ENCODE measurements around the gene SLIT3. TPM values are rescaled to one million over a fixed set of nuclear protein-coding genes. Genes with fewer than 3 reads are reported as not detected.

The SLIT3 gene
- total RNA-seq, 1 experiment from 2014 or later: 0.92 TPM

- no peaks in the 10 kb centered on the region for H4K20me1 ChIP-seq (ENCODE audit: control insufficient read depth, insufficient read depth, insufficient read length)
- Mint-ChIP-seq H3K9me3 (no peaks in the 10 kb centered on the region), H3K4me1 (peaks cover 6 to 11% of the 10 kb centered on the region in 2 experiments), H3K36me3 (ENCODE audit: insufficient read depth in 1 of 3, low read depth in 3 of 3) (no peaks in the 10 kb centered on the region), H3K4me3 (no peak overlapping the region), H3K27ac (no peak overlapping the region), H3K27me3 (ENCODE audit: low read depth) (peaks cover 4% of the 10 kb centered on the region; the same call in 1 of the 2 replicates)
- no peak overlapping the region for H3K9ac ChIP-seq (ENCODE audit: extremely low read depth, insufficient read length, low read length)
- H3K79me2 ChIP-seq (ENCODE audit: insufficient read depth, low read length): no peaks in the 10 kb centered on the region
- no peak overlapping the region for H4K8ac ChIP-seq (replicated peaks; ENCODE audit: insufficient read length, low read depth, low read length)
- TF ChIP-seq, protein P1, sequence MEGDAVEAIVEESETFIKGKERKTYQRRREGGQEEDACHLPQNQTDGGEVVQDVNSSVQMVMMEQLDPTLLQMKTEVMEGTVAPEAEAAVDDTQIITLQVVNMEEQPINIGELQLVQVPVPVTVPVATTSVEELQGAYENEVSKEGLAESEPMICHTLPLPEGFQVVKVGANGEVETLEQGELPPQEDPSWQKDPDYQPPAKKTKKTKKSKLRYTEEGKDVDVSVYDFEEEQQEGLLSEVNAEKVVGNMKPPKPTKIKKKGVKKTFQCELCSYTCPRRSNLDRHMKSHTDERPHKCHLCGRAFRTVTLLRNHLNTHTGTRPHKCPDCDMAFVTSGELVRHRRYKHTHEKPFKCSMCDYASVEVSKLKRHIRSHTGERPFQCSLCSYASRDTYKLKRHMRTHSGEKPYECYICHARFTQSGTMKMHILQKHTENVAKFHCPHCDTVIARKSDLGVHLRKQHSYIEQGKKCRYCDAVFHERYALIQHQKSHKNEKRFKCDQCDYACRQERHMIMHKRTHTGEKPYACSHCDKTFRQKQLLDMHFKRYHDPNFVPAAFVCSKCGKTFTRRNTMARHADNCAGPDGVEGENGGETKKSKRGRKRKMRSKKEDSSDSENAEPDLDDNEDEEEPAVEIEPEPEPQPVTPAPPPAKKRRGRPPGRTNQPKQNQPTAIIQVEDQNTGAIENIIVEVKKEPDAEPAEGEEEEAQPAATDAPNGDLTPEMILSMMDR (conservative IDR thresholded peaks at IDR 0.05): no peak
- no peak overlapping the region for H2BK120ac ChIP-seq (ENCODE audit: low read depth, low read length, poor library complexity, severe bottlenecking)
- H2BK5ac ChIP-seq (ENCODE audit: insufficient read length, low read length): no peak overlapping the region
- no peak overlapping the region for H3K4me2 ChIP-seq (ENCODE audit: insufficient read depth, insufficient read length, low read length)
- no peak overlapping the region for H3T11ph ChIP-seq (ENCODE audit: low read length)
- H3K23ac ChIP-seq (ENCODE audit: insufficient read length, low read depth, low read length): no peak overlapping the region
- H3K27me3 ChIP-seq (ENCODE audit: insufficient read depth, low read length): no peaks in the 10 kb centered on the region
- no peak overlapping the region for H4K91ac ChIP-seq (ENCODE audit: insufficient read length, low read depth, low read length)
- no peaks in the 10 kb centered on the region for H3K79me1 ChIP-seq (ENCODE audit: insufficient read depth, low read depth, low read length, poor library complexity, severe bottlenecking)
- no peaks in the 10 kb centered on the region for H3K9me3 ChIP-seq (ENCODE audit: control insufficient read depth, low read depth, low read length)
- H2BK15ac ChIP-seq (ENCODE audit: low read depth, low read length): no peak overlapping the region
- no peaks in the 10 kb centered on the region for H3K23me2 ChIP-seq (ENCODE audit: insufficient read length, low read depth, low read length, poor library complexity, severe bottlenecking)
- H3K18ac ChIP-seq (ENCODE audit: insufficient read length, low read depth, low read length): no peak overlapping the region
- no peak overlapping the region for H2AFZ ChIP-seq (ENCODE audit: low read length)
- H2BK20ac ChIP-seq (ENCODE audit: low read depth, low read length, poor library complexity, severe bottlenecking): no peak overlapping the region
- no peaks in the 10 kb centered on the region; the same call in 1 of the 2 replicates for H3K4me1 ChIP-seq (ENCODE audit: insufficient read depth, low read length)
- WGBS (ENCODE audit: extremely low coverage, insufficient read length, low lambda C conversion rate): no CpG with 5 or more reads among the region's 3 CpGs
- no peak overlapping the region for H3K27ac ChIP-seq (ENCODE audit: insufficient read length, low read depth, low read length)
- no peak overlapping the region for H4K5ac ChIP-seq (ENCODE audit: insufficient read length, low read depth, low read length)
- no peak overlapping the region for H2BK12ac ChIP-seq (ENCODE audit: insufficient read length, low read depth, low read length)
- DNase-seq: no peak
- H2AK5ac ChIP-seq (ENCODE audit: insufficient read length, low read length): no peak overlapping the region
- no peak overlapping the region for H3K4ac ChIP-seq (ENCODE audit: low read depth, low read length)
- H3K56ac ChIP-seq (ENCODE audit: insufficient read length, low read depth, low read length): no peak overlapping the region
- H3K14ac ChIP-seq (ENCODE audit: insufficient read depth, low read length): no peak overlapping the region
These were observed 639.1 kb downstream of the SLIT3 start for GRCh38 chr5:168661593-168662485.
